LNCaP clone FGC (cell line): ENCODE measurements around the gene C16orf95.

Experiments used
- DNase-seq: peaks from one replicate; pipeline ENCODE4 v3.0.0-alpha.2; 2011; ENCODE audit warnings: low read depth
- H3K4me3 ChIP-seq: 2 replicates; pipeline ENCODE4 v1.5.1; 2011; ENCODE audit warnings: mild to moderate bottlenecking, low read depth, low read length, control low read depth
- CTCF ChIP-seq: IDR thresholded peaks from 2 replicates; pipeline ENCODE4 v1.5.1; 2012; ENCODE audit warnings: mild to moderate bottlenecking; ENCODE audit not compliant: control insufficient read depth, insufficient read depth; ENCODE audit errors: extremely low read depth

Gene C16orf95

GRCh38 chr16:87331241-87331801, 14.1 kb upstream of the C16orf95 start:
- TF ChIP-seq CTCF = no peak
- DNase-seq = no peak
- no peak overlapping the region for H3K4me3 ChIP-seq

GRCh38 chr16:87330646-87331045, 13.5 kb upstream of the C16orf95 start:
- no peak for DNase-seq
- H3K4me3 ChIP-seq = no peak overlapping the region
- TF ChIP-seq CTCF = no peak

- H3K4me3 ChIP-seq = no peak overlapping the region
- no peak for TF ChIP-seq CTCF
- DNase-seq = no peak
Observed at GRCh38 chr16:87330257-87330624, 13.0 kb upstream of the C16orf95 start.

GRCh38 chr16:87329436-87330256, 12.5 kb upstream of the C16orf95 start:
- H3K4me3 ChIP-seq = no peak overlapping the region
- no peak for TF ChIP-seq CTCF
- no peak for DNase-seq

- TF ChIP-seq CTCF = no peak
- no peak overlapping the region for H3K4me3 ChIP-seq
- DNase-seq = no peak
Observed at GRCh38 chr16:87328846-87329245, 11.7 kb upstream of the C16orf95 start.

GRCh38 chr16:87327798-87328495, 10.8 kb upstream of the C16orf95 start:
- no peak for TF ChIP-seq CTCF
- no peak for DNase-seq
- H3K4me3 ChIP-seq = no peak overlapping the region
